GM18951 (cell line): ENCODE results near the gene SPOCK1.

ENCODE experiments used
- POLR2A ChIP-seq: IDR thresholded peaks from 4 replicates; pipeline ENCODE4 v1.6.1; 2011; ENCODE audit warnings: mild to moderate bottlenecking; ENCODE audit not compliant: insufficient read length, insufficient read depth; ENCODE audit errors: extremely low read depth
- in situ Hi-C: fragments of 300-500 bp; cut with MboI; formaldehyde crosslinking; loops from one replicate; pipeline ENCODE4 v1.12.0; 2022; ENCODE audit warnings: low sequenced_read_pairs, mixed read lengths, inconsistent platforms; ENCODE audit not compliant: unreplicated experiment

The SPOCK1 gene

DNA sequence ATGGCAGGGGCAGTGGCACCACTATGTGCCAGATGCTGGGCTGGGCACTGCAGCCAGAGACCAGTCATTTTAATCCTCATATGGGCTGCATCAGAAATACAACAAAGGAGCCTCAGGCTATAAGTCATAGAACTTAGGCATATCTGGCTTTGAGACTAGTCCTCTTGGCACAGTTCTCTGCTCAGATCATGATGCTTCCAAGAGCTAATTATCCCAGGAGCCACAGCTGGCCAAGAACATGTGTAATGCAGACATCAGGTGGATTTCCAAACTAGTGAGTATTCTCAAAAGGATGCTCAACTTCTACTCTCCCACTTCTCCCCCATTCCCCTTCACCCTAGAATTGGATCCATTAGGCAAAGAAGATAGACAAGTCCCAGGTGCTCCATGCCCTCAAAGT, 571.6 kb downstream of the SPOCK1 start:
- no peak for TF ChIP-seq POLR2A
- in situ Hi-C loops, result no loop called here

DNA sequence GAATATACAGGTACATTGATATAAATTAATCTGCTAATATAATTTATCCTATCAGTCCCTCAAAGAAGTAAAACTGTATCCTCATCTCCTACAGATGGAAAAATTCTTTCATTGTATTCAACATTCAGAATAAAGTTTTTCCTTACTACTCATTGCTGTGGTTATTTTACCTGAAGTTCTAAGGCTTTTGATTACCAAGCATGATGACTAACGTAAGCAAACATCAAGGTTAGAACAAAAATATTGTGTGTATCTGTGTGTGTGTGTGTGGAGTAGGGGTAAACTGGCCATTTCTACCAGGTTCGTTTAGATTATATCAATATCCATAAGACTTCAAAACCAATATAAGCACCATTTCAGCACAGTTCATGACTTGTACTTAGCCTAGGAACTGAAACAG, 573.1 kb downstream of the SPOCK1 start:
- in situ Hi-C loops, result no loop called here
- no peak for TF ChIP-seq POLR2A
